H1 (cell line): ENCODE measurements around the gene RGS9. TPM values are rescaled to one million over a fixed set of nuclear protein-coding genes. Genes with fewer than 3 reads are reported as not detected.

Experiments
- ASH2L ChIP-seq: fragments of 200-600, 300-600 bp; sonication (generic); IDR thresholded peaks from one replicate; pipeline ENCODE4 v1.7.1; 2017; ENCODE audit warnings: low read length
- CHD7 ChIP-seq: fragments of 300-600 bp; sonication (generic); IDR thresholded peaks from 2 replicates; pipeline ENCODE4 v1.7.1; 2012; ENCODE audit warnings: low read length, moderate library complexity, mild to moderate bottlenecking, inconsistent platforms; ENCODE audit not compliant: insufficient replicate concordance
- EGR1 ChIP-seq: IDR thresholded peaks from 2 replicates; pipeline ENCODE4 v1.6.1; 2011; ENCODE audit warnings: low read depth, low read length, borderline replicate concordance
- EP300 ChIP-seq, 2 experiments: IDR thresholded peaks; 1 replicate in 1 of 2; 2 replicates in 1 of 2; pipeline ENCODE4 v1.6.1; 2011 to 2012; ENCODE audit warnings: low read depth in 2 of 2, low read length in 2 of 2, mild to moderate bottlenecking in 2 of 2, borderline replicate concordance in 1 of 2, inconsistent platforms in 1 of 2, moderate library complexity in 1 of 2
- HDAC2 ChIP-seq, 2 experiments: fragments of 300-600 bp in 1 of 2; sonication (generic) in 1 of 2; IDR thresholded peaks; 2 replicates each; pipeline ENCODE4 v1.6.1; 2011 to 2012; ENCODE audit warnings: low read depth in 2 of 2, low read length in 2 of 2, mild to moderate bottlenecking in 2 of 2, moderate library complexity in 2 of 2, borderline replicate concordance in 1 of 2, inconsistent platforms in 1 of 2
- KDM1A ChIP-seq: fragments of 200-600, 300-600 bp; sonication (generic); IDR thresholded peaks from 2 replicates; pipeline ENCODE4 v1.7.1; 2016; ENCODE audit warnings: mild to moderate bottlenecking, low read length, borderline replicate concordance
- SAP30 ChIP-seq: fragments of 300-600 bp; sonication (generic); IDR thresholded peaks from 2 replicates; pipeline ENCODE4 v1.7.1; 2012; ENCODE audit warnings: low read length, moderate library complexity, mild to moderate bottlenecking, inconsistent platforms; ENCODE audit not compliant: insufficient read depth, insufficient replicate concordance
- SUZ12 ChIP-seq: fragments of 200-600 bp; sonication (generic); IDR thresholded peaks from 2 replicates; pipeline ENCODE4 v1.6.1; 2012; ENCODE audit warnings: mild to moderate bottlenecking, inconsistent platforms, low read length, moderate library complexity, mixed read lengths
- polyA plus RNA-seq, 7 experiments: library from polyadenylated mRNA; depleted of rRNA in 3 of 7; stranded (reverse) in 5 of 7; unstranded in 2 of 7; fragments of >200 nt in 5 of 7; fragments of 200-250 nt in 2 of 7; gene quantifications; 1 replicate in 5 of 7; 2 replicates in 1 of 7; 4 replicates in 1 of 7; pipeline versions ENCODE4 v1.2.1 to v1.2.3, GENCODE V29; 2011 to 2013; ENCODE audit warnings: missing spikeins in 2 of 7, mixed read lengths in 2 of 7
- total RNA-seq: library from RNA; stranded (reverse); fragmentation: NEBNext Ultra II Directional; extraction: Animal tissue kit (Norgen Biotek cat#: 25700); gene quantifications from 2 replicates; pipeline ENCODE4 v1.2.1, GENCODE V29; 2021

The RGS9 gene
- total and polyA plus RNA-seq, 2 of the 8 experiments (the other 6 are each of a cell fraction or from before 2014, with no cell fraction given): 8.9 to 20.5 TPM

GRCh38 chr17:65101371-65101770, 35.8 kb upstream of the RGS9 start (continued):
- TF ChIP-seq CHD7 (no peak), EGR1 (no peak), SUZ12 (no peak), ASH2L (no peak), HDAC2 (IDR thresholded peaks at IDR 0.05; ENCODE audit: borderline replicate concordance in 1 of 2, low read depth in 2 of 2, low read length in 2 of 2) (no peak), SAP30 (no peak), EP300 (IDR thresholded peaks at IDR 0.05; ENCODE audit: borderline replicate concordance in 1 of 2, low read depth in 2 of 2, low read length in 2 of 2) (no peak), KDM1A (no peak)
